Raji (cell line): Measurements from ENCODE around the gene STK16.
A peak's percentile ranks its signal among the peaks of the same experiment; 100 is the strongest.

Experiments
- POLR2A ChIP-seq: IDR thresholded peaks from 2 replicates; pipeline ENCODE4 v1.6.1; 2011; ENCODE audit warnings: low read depth, low read length, control low read depth; ENCODE audit not compliant: insufficient read depth

Gene STK16

GRCh38 chr2:219220652-219221402, 24.5 kb upstream of the STK16 start:
- no peak for TF ChIP-seq POLR2A

GRCh38 chr2:219221957-219222518, 23.2 kb upstream of the STK16 start:
- TF ChIP-seq POLR2A: no peak

- no peak for TF ChIP-seq POLR2A
These were observed 21.3 kb upstream of the STK16 start for GRCh38 chr2:219223831-219224610.

GRCh38 chr2:219225350-219225749, 19.9 kb upstream of the STK16 start:
- TF ChIP-seq POLR2A: no peak

- no peak for TF ChIP-seq POLR2A
These were observed 17.0 kb upstream of the STK16 start for GRCh38 chr2:219228041-219228910.

GRCh38 chr2:219228911-219229304, 16.4 kb upstream of the STK16 start:
- TF ChIP-seq POLR2A: no peak

GRCh38 chr2:219229305-219230058, 15.8 kb upstream of the STK16 start, which contains the start of the genes ANKZF1 and ATG9A:
TSS of gene ANKZF1 (plus strand) at chr2:219229806. CDS start at chr2:219230258, 452 bp downstream.
TSS of gene ATG9A (minus strand) at chr2:219229636. CDS start at chr2:219228024, 1,612 bp downstream.
- peak; percentile 87 for TF ChIP-seq POLR2A

GRCh38 chr2:219230059-219230540, 15.2 kb upstream of the STK16 start:
- no peak for TF ChIP-seq POLR2A

- no peak for TF ChIP-seq POLR2A
These were observed 10.9 kb upstream of the STK16 start for GRCh38 chr2:219234331-219234730.

- TF ChIP-seq POLR2A: no peak
These were observed 2.0 kb upstream of the STK16 start for GRCh38 chr2:219243291-219243761.

- TF ChIP-seq POLR2A: no peak
These were observed 511 bp upstream of the STK16 start for GRCh38 chr2:219244789-219245147.

- TF ChIP-seq POLR2A: no peak
These were observed 586 bp downstream of the STK16 start for GRCh38 chr2:219245899-219246230.

GRCh38 chr2:219246559-219246958, 1.3 kb downstream of the STK16 start:
- no peak for TF ChIP-seq POLR2A
